Epithelial cell of proximal tubule (primary cell): Measurements from ENCODE around the gene MCC. TPM values are rescaled to one million over a fixed set of nuclear protein-coding genes. Genes with fewer than 3 reads are reported as not detected.

Experiments
- DNase-seq: peaks from one replicate; pipeline ENCODE4 v3.0.0-alpha.2; 2011; ENCODE audit warnings: low read depth
- H3K4me3 ChIP-seq: 2 replicates; pipeline ENCODE4 v1.5.1; 2011; ENCODE audit warnings: low read depth, mild to moderate bottlenecking, low read length
- total RNA-seq: library from RNA; depleted of rRNA; stranded (reverse); fragments of >200 nt; gene quantifications from 2 replicates; pipeline ENCODE4 v1.2.3, GENCODE V29; 2015
- TF ChIP-seq, protein P1 (sequence below): conservative IDR thresholded peaks from 2 replicates; pipeline ENCODE4 v1.5.1; 2012; ENCODE audit warnings: low read depth, mild to moderate bottlenecking, low read length

MCC gene
- 4.3 and 6.3 TPM in 2 replicates for total RNA-seq

DNA sequence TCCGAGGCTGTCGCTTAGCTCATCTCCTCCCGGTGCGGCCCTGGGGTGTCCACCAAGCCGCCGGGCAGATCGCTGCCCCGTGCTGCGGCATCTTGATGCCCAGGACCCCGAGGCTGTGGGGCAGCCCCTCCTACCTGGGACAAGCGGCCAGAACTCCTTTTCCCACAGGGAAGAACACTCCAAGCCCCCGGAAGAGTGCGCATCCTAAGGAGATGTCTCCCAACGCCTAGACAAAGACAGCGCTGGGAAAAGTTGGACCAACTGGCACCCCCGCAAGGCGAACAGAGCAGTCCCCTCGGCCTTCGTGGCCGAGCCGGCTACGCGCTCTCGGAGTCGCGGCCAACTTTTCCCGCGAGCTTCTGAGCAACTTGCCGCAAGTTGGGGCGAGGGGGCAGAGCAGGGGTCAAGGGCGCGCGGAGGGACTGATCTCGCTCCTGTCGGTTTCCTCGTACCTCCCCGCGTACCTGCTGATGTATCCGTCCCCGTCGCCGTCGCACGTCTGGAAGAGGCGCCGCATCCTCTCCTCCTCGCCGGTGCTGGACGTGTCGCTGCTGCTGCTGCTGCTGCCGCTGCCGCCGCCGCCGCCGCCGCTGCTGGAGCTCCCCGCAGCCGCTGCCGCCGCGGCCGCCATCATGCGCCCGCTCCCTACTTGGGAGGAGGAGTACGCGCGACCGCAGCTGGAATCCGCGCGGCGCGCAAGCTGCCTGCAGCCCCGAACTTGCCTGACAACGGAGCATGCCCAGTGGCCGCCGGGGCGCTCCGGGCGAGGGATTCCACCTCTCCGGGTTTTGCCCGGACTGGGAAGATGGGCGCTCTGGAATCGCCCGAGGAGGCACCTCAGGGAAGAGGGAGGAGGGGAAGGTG, at the start of gene MCC:
Gene MCC (minus strand): TSS at position 673 of the 864 bp plus-strand sequence.
- TF ChIP-seq, protein P1, sequence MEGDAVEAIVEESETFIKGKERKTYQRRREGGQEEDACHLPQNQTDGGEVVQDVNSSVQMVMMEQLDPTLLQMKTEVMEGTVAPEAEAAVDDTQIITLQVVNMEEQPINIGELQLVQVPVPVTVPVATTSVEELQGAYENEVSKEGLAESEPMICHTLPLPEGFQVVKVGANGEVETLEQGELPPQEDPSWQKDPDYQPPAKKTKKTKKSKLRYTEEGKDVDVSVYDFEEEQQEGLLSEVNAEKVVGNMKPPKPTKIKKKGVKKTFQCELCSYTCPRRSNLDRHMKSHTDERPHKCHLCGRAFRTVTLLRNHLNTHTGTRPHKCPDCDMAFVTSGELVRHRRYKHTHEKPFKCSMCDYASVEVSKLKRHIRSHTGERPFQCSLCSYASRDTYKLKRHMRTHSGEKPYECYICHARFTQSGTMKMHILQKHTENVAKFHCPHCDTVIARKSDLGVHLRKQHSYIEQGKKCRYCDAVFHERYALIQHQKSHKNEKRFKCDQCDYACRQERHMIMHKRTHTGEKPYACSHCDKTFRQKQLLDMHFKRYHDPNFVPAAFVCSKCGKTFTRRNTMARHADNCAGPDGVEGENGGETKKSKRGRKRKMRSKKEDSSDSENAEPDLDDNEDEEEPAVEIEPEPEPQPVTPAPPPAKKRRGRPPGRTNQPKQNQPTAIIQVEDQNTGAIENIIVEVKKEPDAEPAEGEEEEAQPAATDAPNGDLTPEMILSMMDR: no peak
- DNase-seq: peak; percentile 6
- peak within 1 kb of the TSS; percentile 77 for H3K4me3 ChIP-seq

DNA sequence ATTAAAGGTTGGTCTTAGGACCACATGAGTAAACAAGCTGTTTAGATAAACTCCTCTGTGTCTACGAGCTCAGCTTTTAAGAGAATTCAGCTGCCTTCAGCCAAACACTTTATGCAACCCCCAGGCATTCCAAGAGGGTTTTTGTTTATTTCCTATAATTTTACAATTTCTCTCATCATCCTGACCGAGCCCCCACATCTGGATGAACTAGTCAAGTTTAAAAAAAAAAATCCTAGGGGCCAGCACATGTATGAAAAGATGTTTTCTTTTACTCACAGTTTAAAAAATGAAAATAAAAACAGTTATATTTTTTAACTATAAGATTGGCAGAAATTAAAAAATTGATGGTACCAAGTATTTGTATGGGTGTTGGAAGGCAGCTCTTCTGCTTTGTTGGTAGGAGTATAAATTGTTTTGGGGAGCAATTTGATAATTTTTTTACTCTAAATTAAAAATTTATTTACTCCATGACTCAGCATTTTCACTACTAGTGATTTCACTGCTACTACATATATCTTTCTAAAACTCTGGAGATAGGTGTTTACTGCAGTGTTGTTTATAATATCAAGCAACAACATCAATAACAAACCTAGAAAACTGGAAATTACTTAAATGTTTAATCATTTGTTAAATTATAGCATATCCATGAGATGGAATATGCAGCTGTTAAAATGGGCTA, 43.4 kb upstream of the MCC start:
- DNase-seq: no peak
- TF ChIP-seq, protein P1: no peak
- H3K4me3 ChIP-seq: no peak overlapping the region

DNA sequence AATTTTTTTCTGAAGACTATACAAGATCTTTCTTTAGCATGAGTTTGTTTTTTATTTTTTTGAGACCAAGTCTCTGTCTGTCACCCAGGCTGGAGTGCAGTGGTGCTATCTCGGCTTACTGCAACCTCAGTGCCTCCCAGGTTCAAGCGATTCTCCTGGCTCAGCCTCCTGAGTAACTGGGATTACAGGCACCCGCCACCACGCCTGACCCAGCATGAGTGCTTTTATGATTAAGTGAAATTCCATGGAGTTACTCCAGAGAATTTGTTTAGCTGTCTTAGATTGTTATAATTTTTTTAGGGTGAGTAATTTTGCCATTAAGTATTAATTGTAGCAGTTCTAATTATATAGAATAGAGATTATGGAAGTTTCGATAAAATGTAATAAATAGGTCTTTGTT, 39.5 kb upstream of the MCC start:
- TF ChIP-seq, protein P1: no peak
- DNase-seq: no peak
- H3K4me3 ChIP-seq: no peak overlapping the region

DNA sequence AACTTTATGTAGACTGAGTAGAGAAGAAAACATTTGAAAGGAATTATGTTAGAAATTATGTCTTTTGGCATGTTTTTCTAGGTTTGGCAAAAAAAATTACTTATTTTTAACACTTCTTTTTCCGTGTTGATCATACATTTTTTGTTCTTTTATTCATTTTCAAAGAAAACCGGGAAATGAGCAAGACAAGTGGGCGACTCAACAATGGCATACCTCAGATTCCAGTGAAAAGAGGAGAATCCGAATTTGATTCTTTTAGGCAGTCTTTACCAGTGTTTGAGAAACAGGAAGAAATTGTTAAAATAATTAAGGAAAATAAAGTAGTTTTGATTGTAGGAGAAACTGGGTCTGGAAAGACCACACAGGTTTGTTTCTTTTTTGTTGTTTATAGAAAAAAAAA, 38.2 kb upstream of the MCC start:
- H3K4me3 ChIP-seq: no peak overlapping the region
- DNase-seq: no peak
- TF ChIP-seq, protein P1: no peak

DNA sequence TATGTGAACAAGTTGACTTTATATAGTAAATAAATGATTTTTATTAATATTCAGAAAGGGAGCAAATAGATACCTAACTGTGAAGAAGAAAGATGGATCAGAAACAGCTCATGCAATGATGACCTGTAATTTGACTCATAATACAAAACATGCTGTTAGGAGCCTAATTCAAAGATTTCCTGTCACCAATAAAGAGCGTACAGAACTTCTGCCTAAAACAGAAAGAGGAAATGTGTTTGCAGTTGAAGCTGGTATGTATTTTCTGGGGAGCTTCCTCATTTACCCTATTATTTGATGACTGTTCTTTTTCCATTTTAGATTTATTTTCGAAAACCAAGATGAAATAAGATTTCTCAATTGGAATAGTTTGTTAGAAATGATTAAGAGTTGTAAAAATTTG, 36.7 kb upstream of the MCC start:
- no peak overlapping the region for H3K4me3 ChIP-seq
- TF ChIP-seq, protein P1: no peak
- no peak for DNase-seq

DNA sequence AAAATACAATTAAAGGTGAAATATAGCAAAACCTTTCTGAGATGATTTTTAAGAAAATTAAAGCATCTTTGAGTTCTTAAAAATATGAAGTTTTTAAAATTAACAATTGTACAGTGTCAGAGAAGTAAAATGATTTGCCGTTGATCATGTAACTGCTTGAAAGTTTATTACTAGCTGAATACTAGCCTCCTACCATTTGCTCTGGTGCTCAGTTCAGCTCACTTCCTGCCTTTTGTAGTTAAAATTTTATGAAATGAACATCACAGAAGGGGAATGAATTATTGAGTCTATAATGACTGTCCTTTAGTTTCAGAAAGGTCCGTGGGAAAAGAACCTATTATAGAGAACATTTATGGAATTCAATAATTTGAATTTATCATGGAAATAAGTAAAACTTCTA, 34.9 kb upstream of the MCC start:
- H3K4me3 ChIP-seq: no peak overlapping the region
- TF ChIP-seq, protein P1: no peak
- no peak for DNase-seq
